HG03342 (cell line): ENCODE data around the gene NARS2.
"Not testable (repeated sequence)": the region's sequence is repeated elsewhere in the genome, so short reads cannot be mapped to it uniquely, and the experiment has no call there.

Experiments used
- ATAC-seq: cut with Tn5 transposase; IDR thresholded peaks from one replicate; pipeline ENCODE4 v1.9.1; 2021; ENCODE audit warnings: mild to moderate bottlenecking, moderate library complexity; ENCODE audit not compliant: unreplicated experiment

NARS2 gene

DNA sequence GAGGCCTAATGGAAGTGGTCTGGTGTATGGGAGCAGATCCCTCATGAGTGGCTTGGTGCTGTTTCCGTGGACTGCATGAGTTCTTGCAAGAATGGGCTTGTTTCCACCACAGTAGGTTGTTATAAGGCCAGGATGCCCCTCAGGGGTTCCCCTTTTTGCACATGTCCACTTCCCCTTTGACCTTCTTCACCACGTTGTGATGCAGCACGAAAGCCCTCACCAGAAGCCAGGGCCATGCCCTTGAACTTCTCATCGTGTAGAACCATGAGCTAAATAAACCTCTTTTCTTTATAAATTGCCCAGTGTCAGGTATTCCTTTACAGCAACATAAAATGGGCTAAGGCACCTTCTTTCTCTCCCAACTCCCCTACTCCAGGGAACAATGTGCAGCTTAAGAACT, 2.8 kb upstream of the NARS2 start:
- no peak for ATAC-seq

DNA sequence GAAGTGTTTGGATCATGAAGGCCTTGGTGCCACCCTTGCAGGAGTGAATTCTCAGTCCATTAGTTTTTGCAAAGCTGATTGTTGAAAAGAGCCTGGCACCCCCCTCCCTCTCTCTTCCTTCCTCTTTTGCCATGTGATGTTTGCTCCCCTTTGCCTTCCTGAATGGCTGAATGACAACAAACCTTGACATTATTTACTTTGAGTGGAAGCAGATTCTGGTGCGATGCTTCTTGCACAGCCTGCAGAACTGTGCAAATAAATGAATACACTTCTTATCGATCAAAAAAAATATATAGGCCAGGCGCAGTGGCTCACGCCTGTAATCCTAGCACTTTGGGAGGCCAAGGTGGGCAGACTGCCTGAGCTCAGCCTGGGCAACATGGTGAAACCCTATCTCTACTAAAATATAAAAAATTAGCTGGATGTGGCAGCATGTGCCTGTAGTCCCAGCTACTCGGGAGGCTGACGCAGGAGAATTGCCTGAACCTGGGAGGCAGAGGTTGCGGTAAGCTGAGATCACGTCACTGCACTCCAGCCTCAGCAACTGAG, 2.0 kb upstream of the NARS2 start:
- ATAC-seq, result no peak

GRCh38 chr11:78575478-78575877, 814 bp upstream of the NARS2 start:
- no peak for ATAC-seq

- no peak for ATAC-seq
Measured at GRCh38 chr11:78573681-78574080, 983 bp downstream of the NARS2 start.

DNA sequence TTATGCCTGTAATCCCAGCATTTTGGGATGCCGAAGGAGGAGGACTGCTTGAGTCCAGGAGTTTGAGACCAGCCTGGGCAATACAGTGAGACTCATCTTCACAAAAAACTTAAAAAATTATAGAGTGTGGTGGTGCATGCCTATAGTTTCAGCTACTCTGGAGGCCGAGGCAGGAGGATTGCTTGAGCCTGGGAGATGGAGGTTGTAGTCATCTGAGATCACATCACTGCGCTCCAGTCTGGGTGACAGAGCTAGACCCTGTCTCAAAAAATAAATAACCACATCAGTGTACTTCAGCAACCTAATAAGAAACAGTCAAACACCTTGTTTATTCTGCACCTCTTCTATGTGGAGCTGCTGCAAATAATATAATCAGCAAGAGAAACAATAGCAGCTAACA, 1.4 kb downstream of the NARS2 start:
- ATAC-seq, result no peak

DNA sequence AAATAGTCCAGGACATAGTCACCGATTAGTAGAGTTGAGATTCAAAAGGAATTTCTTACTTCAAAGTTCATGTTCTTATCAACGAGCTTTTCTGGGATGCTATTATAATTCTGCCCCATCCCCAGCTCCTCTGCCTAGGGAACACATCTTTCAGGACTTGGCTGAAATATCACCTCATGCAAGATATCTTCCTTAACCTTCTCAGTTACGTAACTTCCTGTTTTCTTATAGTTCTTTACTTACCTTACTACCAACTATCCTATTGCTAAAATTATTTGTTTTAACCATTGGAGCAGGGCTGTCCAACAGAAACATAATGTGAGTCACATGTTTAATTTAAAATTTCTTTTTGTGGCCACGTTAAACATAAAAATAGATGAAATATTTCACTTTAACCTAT, 2.3 kb downstream of the NARS2 start:
- no peak for ATAC-seq

- ATAC-seq, result no peak
Measured at GRCh38 chr11:78570031-78570430, 4.6 kb downstream of the NARS2 start.

GRCh38 chr11:78567209-78567608, 7.5 kb downstream of the NARS2 start:
- no peak for ATAC-seq

- no peak for ATAC-seq
Measured at GRCh38 chr11:78564490-78565467, 9.9 kb downstream of the NARS2 start.

GRCh38 chr11:78564037-78564436, 10.6 kb downstream of the NARS2 start:
- ATAC-seq, result not testable (repeated sequence)

GRCh38 chr11:78563090-78563489, 11.6 kb downstream of the NARS2 start:
- not testable (repeated sequence) for ATAC-seq

- no peak for ATAC-seq
Measured at GRCh38 chr11:78562398-78562797, 12.3 kb downstream of the NARS2 start.

GRCh38 chr11:78560826-78561484, 13.7 kb downstream of the NARS2 start:
- no peak for ATAC-seq

- ATAC-seq, result peak; percentile 67
Measured at GRCh38 chr11:78560153-78560552, 14.5 kb downstream of the NARS2 start.

GRCh38 chr11:78557236-78557635, 17.4 kb downstream of the NARS2 start:
- no peak for ATAC-seq

DNA sequence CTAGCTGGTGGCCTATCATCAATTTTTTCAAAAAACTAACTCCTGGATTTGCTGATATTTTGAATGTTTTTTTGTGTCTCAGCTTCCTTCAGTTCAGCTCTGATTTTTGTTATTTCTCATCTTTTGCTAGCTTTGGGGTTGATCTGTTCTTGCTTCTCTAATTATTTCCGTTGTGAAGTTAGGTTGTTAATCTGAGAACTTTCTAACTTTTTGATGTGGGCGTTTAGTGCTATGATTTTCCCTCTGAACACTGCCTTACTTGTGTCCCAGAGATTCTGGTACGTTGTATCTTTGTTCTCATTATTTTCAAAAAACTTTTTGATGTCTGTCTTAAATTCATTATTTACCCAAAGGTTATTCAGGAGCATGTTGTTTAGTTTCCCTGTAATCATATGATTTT, 19.1 kb downstream of the NARS2 start:
- ATAC-seq, result no peak

DNA sequence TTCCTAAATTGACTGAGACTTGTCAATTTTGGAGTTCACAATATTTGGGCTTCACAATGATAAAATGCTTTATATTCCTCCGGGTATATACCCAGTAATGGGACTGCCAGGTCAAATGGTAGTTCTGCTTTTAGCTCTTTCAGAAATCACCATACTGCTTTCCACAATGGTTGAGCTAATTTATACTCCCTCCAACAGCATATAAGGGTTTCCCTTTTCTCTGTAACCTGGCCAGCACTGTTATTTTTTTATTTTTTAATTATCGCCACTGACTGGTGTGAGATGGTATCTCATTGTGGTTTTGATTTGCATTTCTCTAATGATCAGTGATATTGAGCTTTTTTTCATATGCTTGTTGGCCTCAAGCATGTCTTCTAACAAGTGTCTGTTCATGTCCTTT, 21.8 kb downstream of the NARS2 start:
- ATAC-seq, result no peak

DNA sequence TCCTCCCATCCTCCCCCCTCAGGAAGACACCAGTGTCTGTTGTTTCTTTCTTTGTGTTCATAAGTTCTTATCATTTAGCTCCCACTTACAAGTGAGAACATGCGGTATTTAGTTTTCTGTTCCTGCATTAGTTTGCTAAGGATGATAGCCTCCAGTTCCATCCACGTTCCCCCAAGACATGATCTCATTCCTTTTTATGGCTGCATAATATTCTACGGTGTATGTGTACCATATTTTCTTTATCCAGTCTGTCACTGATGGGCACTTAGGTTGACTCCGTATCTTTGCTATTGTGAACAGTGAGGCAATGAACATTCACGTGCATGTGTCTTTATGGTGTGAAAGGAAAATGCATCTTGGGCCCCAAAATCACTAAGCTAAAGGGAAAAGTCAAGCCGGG, 22.5 kb downstream of the NARS2 start:
- ATAC-seq, result not testable (repeated sequence)

GRCh38 chr11:78551066-78551465, 23.6 kb downstream of the NARS2 start:
- ATAC-seq, result no peak

DNA sequence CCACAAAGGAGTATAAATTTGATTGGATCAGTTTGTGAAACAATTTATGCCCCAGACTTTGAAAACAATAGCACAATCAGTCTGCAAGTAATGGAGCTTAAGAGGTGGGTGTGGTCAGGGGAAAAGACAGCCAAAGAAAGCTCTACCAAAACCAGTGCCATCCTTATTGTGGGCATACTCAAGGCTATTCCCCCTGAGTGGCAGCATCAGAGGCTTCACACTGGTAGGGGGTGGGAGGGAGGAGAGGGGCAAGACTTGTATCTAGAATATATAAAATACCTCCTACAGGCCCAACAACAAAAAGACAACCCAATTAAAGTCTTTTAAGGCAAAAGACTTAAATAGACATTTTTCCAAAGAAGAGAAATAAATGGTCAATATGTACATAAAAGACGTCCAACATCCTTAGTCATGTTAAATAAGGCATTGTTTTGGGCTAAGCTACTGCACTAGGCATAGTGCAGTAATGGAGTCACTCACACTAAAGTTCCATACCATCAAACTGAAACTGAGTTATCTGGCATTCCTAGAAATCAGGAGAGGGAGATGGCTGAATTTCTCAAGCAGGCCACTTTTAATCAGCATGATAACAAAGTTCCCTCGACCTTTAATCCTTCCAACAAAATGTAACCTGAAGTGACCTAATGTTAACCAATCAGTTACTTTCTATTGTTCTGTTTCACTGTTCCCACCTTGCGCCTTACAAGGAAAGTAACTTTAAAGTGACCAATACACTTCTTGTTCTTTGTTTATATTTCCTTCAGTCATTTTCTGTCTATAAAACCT, 24.8 kb downstream of the NARS2 start:
- no peak for ATAC-seq
